ENCODE data around the gene CCDC158. TPM values are rescaled to one million over a fixed set of nuclear protein-coding genes. Genes with fewer than 3 reads are reported as not detected.

Gene CCDC158
- total and polyA plus RNA-seq, 2 of the 4 experiments (the other 2 are of a cell fraction), result not detected

GRCh38 chr4:76365636-76366035, 55.3 kb downstream of the CCDC158 start:
- Histone ChIP-seq H2AK5ac (ENCODE audit: low read depth, low read length) (no peak overlapping the region), H3K4me3 (ENCODE audit: insufficient read depth, low read depth, low read length) (no peak overlapping the region), H3K4me2 (ENCODE audit: low read depth, low read length) (no peak overlapping the region), H3K4ac (ENCODE audit: low read depth, low read length) (no peak overlapping the region), H3K27me3 (ENCODE audit: control insufficient read depth, insufficient read depth, low read length) (peaks cover 21% of the 10 kb centered on the region), H3K4me1 (ENCODE audit: control insufficient read depth, insufficient read depth, low read length) (peaks cover 2% of the 10 kb centered on the region; the same call in 1 of the 2 replicates), H3K23ac (ENCODE audit: low read depth, low read length) (no peak overlapping the region), H4K8ac (ENCODE audit: low read depth in 2 of 2, low read length in 2 of 2) (no peak overlapping the region), H2AFZ (replicated peaks; ENCODE audit: low read length, poor library complexity) (no peak overlapping the region), H3K14ac (replicated peaks; ENCODE audit: low read depth, low read length) (no peak overlapping the region), H3K9me1 (ENCODE audit: insufficient read depth, low read length) (no peaks in the 10 kb centered on the region), H3K9me3 (ENCODE audit: control insufficient read depth, insufficient read depth, low read length) (no peaks in the 10 kb centered on the region), H2AK9ac (replicated peaks; ENCODE audit: low read depth, low read length, poor library complexity) (no peak overlapping the region), H2BK20ac (ENCODE audit: low read depth, low read length) (no peak overlapping the region), H3K36me3 (ENCODE audit: control insufficient read depth, insufficient read depth, low read length) (no peaks in the 10 kb centered on the region), H3K27ac (ENCODE audit: insufficient read depth, low read length) (no peak overlapping the region), H2BK120ac (ENCODE audit: low read depth, low read length) (no peak overlapping the region), H3K56ac (ENCODE audit: extremely low read depth, insufficient read depth, low read length) (no peak overlapping the region), H3K9ac (ENCODE audit: low read depth, low read length) (no peak overlapping the region), H2BK15ac (ENCODE audit: low read depth, low read length) (no peak overlapping the region), H2BK5ac (ENCODE audit: low read depth, low read length, poor library complexity, severe bottlenecking) (no peak overlapping the region), H4K20me1 (ENCODE audit: insufficient read depth, low read length) (no peaks in the 10 kb centered on the region), H4K91ac (ENCODE audit: insufficient read depth, low read depth, low read length) (no peak overlapping the region), H3K79me1 (ENCODE audit: low read depth in 1 of 2, low read length in 2 of 2) (no peaks in the 10 kb centered on the region), H3K18ac (ENCODE audit: low read depth, low read length) (no peak overlapping the region), H4K5ac (ENCODE audit: low read depth, low read length) (no peak overlapping the region)
- peak; percentile 46 for DNase-seq
- dilution Hi-C loops (cut with HindIII; ENCODE audit: low sequenced_read_pairs, unreplicated experiment), result no loop called here
- WGBS, 2 experiments (ENCODE audit: extremely low coverage in 2 of 2, insufficient read length in 1 of 2), result no CpG with 5 or more reads among the region's 3 CpGs
- ChIA-PET POLR2A (ENCODE audit: unreplicated experiment) (no interaction called here), CTCF (no interaction called here)
- TF ChIP-seq BHLHE40 (IDR thresholded peaks at IDR 0.05; ENCODE audit: low read depth, low read length) (no peak), RAD21 (IDR thresholded peaks at IDR 0.05; ENCODE audit: low read length) (no peak), RCOR1 (IDR thresholded peaks at IDR 0.05; ENCODE audit: insufficient replicate concordance, low read length) (no peak), SMC3 (IDR thresholded peaks at IDR 0.05; ENCODE audit: low read depth, low read length) (no peak), CHD1 (IDR thresholded peaks at IDR 0.05; ENCODE audit: low read depth, low read length) (no peak), USF2 (IDR thresholded peaks at IDR 0.05; ENCODE audit: low read depth, low read length) (no peak), FOS (IDR thresholded peaks at IDR 0.05; ENCODE audit: low read depth, low read length) (no peak), RFX5 (IDR thresholded peaks at IDR 0.05; ENCODE audit: low read depth, low read length) (no peak), NFE2L2 (IDR thresholded peaks at IDR 0.05; ENCODE audit: low read depth, low read length) (no peak), ELK1 (IDR thresholded peaks at IDR 0.05; ENCODE audit: borderline replicate concordance, low read depth, low read length) (no peak), MXI1 (IDR thresholded peaks at IDR 0.05; ENCODE audit: borderline replicate concordance, low read depth, low read length) (no peak), CTCF (conservative IDR thresholded peaks at IDR 0.05; ENCODE audit: low read depth, low read length) (no peak), MAFK (IDR thresholded peaks at IDR 0.05; ENCODE audit: low read depth, low read length) (no peak)
- intact Hi-C loops (cut with micrococcal nuclease), result no loop called here
- in situ Hi-C loops (cut with MboI; ENCODE audit: low sequenced_read_pairs), result no loop called here
- ATAC-seq (ENCODE audit: low read depth), result no peak
- BruUV-seq (replicated peaks), result no TSS peak
